ENCODE measurements around the gene MYDGF. TPM values are rescaled to one million over a fixed set of nuclear protein-coding genes. Genes with fewer than 3 reads are reported as not detected.

The MYDGF gene
- total RNA-seq, 1 experiment from 2014 or later: 58.2 TPM

- no peak for TF ChIP-seq ZNF512 (CRISPR knock-in tag; IDR thresholded peaks at IDR 0.05; ENCODE audit: borderline replicate concordance)
Observed at GRCh38 chr19:4657835-4658234, 12.3 kb downstream of the MYDGF start (continued).

GRCh38 chr19:4657262-4657661 lies 12.9 kb downstream of the MYDGF start:
- Mint-ChIP-seq H3K9me3 (no peaks in the 10 kb centered on the region; the same call in 1 of the 2 replicates), H3K4me1 (no peaks in the 10 kb centered on the region), H3K27me3 (ENCODE audit: low read depth) (no peaks in the 10 kb centered on the region), H3K27ac (no peak overlapping the region), H3K36me3 (peaks cover 30% of the 10 kb centered on the region), H3K4me3 (no peak overlapping the region)
- TF ChIP-seq ZNF671 (CRISPR knock-in tag; IDR thresholded peaks at IDR 0.05) (no peak), PREB (CRISPR knock-in tag; IDR thresholded peaks at IDR 0.05; ENCODE audit: borderline replicate concordance) (no peak), NFE2L1 (CRISPR knock-in tag; IDR thresholded peaks at IDR 0.05) (no peak), EMX1 (CRISPR knock-in tag; IDR thresholded peaks at IDR 0.05) (no peak), IRF2 (CRISPR knock-in tag; IDR thresholded peaks at IDR 0.05; ENCODE audit: borderline replicate concordance, low read depth) (no peak), JAZF1 (CRISPR knock-in tag; IDR thresholded peaks at IDR 0.05) (no peak), ZNF396 (CRISPR knock-in tag; IDR thresholded peaks at IDR 0.05; ENCODE audit: borderline replicate concordance) (no peak), MAX (CRISPR knock-in tag; IDR thresholded peaks at IDR 0.05) (no peak), USF1 (CRISPR knock-in tag; IDR thresholded peaks at IDR 0.05) (no peak), ZBTB43 (CRISPR knock-in tag; IDR thresholded peaks at IDR 0.05) (no peak), CREM (CRISPR knock-in tag; IDR thresholded peaks at IDR 0.05) (no peak), ZNF532 (CRISPR knock-in tag; IDR thresholded peaks at IDR 0.05; ENCODE audit: borderline replicate concordance) (no peak), RORB (CRISPR knock-in tag; IDR thresholded peaks at IDR 0.05) (no peak), E2F5 (CRISPR knock-in tag; IDR thresholded peaks at IDR 0.05) (no peak), ZNF263 (CRISPR knock-in tag; IDR thresholded peaks at IDR 0.05; ENCODE audit: low read depth) (no peak), TEAD4 (CRISPR knock-in tag; IDR thresholded peaks at IDR 0.05) (no peak), AFF4 (CRISPR knock-in tag; IDR thresholded peaks at IDR 0.05; ENCODE audit: borderline replicate concordance) (no peak), NFYB (CRISPR knock-in tag; conservative IDR thresholded peaks at IDR 0.05; ENCODE audit: low read depth) (no peak), JUN (CRISPR knock-in tag; IDR thresholded peaks at IDR 0.05) (no peak)
- ATAC-seq (no peak), DNase-seq (ENCODE audit: low spot score) (no peak)
- CTCF ChIA-PET: interaction anchor here (0.6 to 2.1 kb wide), 4 partner anchors 21 to 1697 kb away, joined by 3 to 8 read pairs (median 4); partner anchors contain the start of gene FEM1A
- POLR2A ChIA-PET: no interaction called here

All from WTC11 (cell line).